SK-N-SH treated with all-trans-retinoic acid at 6 μM for 48 hours (cell line): ENCODE data around the gene DNAH1.

Experiments
- ATAC-seq: fragments of 200-7000 bp; cut with Tn5 transposase; 3 replicates; pipeline ENCODE4 v1.9.1; 2020; ENCODE audit warnings: mild to moderate bottlenecking, moderate library complexity
- ARNTL ChIP-seq: fragments of 450-650 bp; formaldehyde crosslinking; IDR thresholded peaks from 2 replicates; pipeline ENCODE4 v1.5.0; 2020; ENCODE audit warnings: low read depth, mild to moderate bottlenecking, moderate library complexity, borderline replicate concordance
- BACH2 ChIP-seq: fragments of 250-450 bp; sonication (Bioruptor Pico); IDR thresholded peaks from 2 replicates; pipeline ENCODE4 v1.9.0; 2021; ENCODE audit warnings: mild to moderate bottlenecking, borderline replicate concordance
- CSDC2 ChIP-seq: fragments of 250-450 bp; sonication (Bioruptor Pico); IDR thresholded peaks from 2 replicates; pipeline ENCODE4 v1.5.0; 2020; ENCODE audit warnings: mild to moderate bottlenecking, moderate library complexity
- ESRRG ChIP-seq: fragments of 250-450 bp; sonication (Bioruptor Pico); IDR thresholded peaks from 2 replicates; pipeline ENCODE4 v1.6.1; 2021; ENCODE audit warnings: mild to moderate bottlenecking
- ISL1 ChIP-seq: fragments of 250-450 bp; sonication (Bioruptor Pico); IDR thresholded peaks from 2 replicates; pipeline ENCODE4 v2.1.2; 2022; ENCODE audit warnings: mild to moderate bottlenecking, moderate library complexity
- OSR1 ChIP-seq: fragments of 250-450 bp; sonication (Bioruptor Pico); IDR thresholded peaks from 2 replicates; pipeline ENCODE4 v1.8.0; 2022; ENCODE audit warnings: moderate library complexity, mild to moderate bottlenecking, inconsistent platforms
- PATZ1 ChIP-seq: fragments of 250-450 bp; sonication (Bioruptor Pico); IDR thresholded peaks from 2 replicates; pipeline ENCODE4 v1.8.0; 2020; ENCODE audit warnings: mild to moderate bottlenecking, moderate library complexity, borderline replicate concordance
- PPARA ChIP-seq: fragments of 250-450 bp; sonication (Bioruptor Pico); IDR thresholded peaks from 2 replicates; pipeline ENCODE4 v1.5.0; 2020; ENCODE audit warnings: mild to moderate bottlenecking, borderline replicate concordance
- RARB ChIP-seq: fragments of 250-450 bp; sonication (Bioruptor Pico); IDR thresholded peaks from 2 replicates; pipeline ENCODE4 v1.8.0; 2021; ENCODE audit warnings: mild to moderate bottlenecking, moderate library complexity
- SNAI2 ChIP-seq: fragments of 250-450 bp; sonication (Bioruptor Pico); IDR thresholded peaks from 2 replicates; pipeline ENCODE4 v1.5.0; 2020; ENCODE audit warnings: mild to moderate bottlenecking, moderate library complexity
- TCF4 ChIP-seq: fragments of 250-450 bp; sonication (Bioruptor Pico); IDR thresholded peaks from 2 replicates; pipeline ENCODE4 v1.8.0; 2021; ENCODE audit warnings: mild to moderate bottlenecking, moderate library complexity, borderline replicate concordance
- TOX ChIP-seq: fragments of 250-450 bp; sonication (Bioruptor Pico); IDR thresholded peaks from 2 replicates; pipeline ENCODE4 v1.8.0; 2021; ENCODE audit warnings: mild to moderate bottlenecking, moderate library complexity, borderline replicate concordance
- TSHZ2 ChIP-seq: fragments of 250-450 bp; sonication (Bioruptor Pico); IDR thresholded peaks from 2 replicates; pipeline ENCODE4 v1.5.0; 2020; ENCODE audit warnings: mild to moderate bottlenecking, moderate library complexity
- ZC3H10 ChIP-seq: fragments of 250-450 bp; sonication (Bioruptor Pico); IDR thresholded peaks from 2 replicates; pipeline ENCODE4 v1.5.1; 2021; ENCODE audit warnings: mild to moderate bottlenecking, moderate library complexity
- ZFP3 ChIP-seq: fragments of 250-450 bp; sonication (Bioruptor Pico); IDR thresholded peaks from 2 replicates; pipeline ENCODE4 v1.5.0; 2020; ENCODE audit warnings: mild to moderate bottlenecking, moderate library complexity
- ZNF565 ChIP-seq: fragments of 450-650 bp; formaldehyde crosslinking; conservative IDR thresholded peaks from 2 replicates; pipeline ENCODE4 v1.5.0; 2020; ENCODE audit warnings: low read depth, mild to moderate bottlenecking, moderate library complexity
- ZNF8 ChIP-seq: fragments of 450-650 bp; formaldehyde crosslinking; IDR thresholded peaks from 2 replicates; pipeline ENCODE4 v1.5.0; 2020; ENCODE audit warnings: mild to moderate bottlenecking, moderate library complexity
- TF ChIP-seq, protein P1 (sequence below): fragments of 250-450 bp; sonication (Bioruptor Pico); IDR thresholded peaks from 2 replicates; pipeline ENCODE4 v1.8.0; 2021; ENCODE audit warnings: low read depth, mild to moderate bottlenecking, moderate library complexity, borderline replicate concordance
- TF ChIP-seq, protein P2 (sequence below): fragments of 250-450 bp; sonication (Bioruptor Pico); IDR thresholded peaks from 2 replicates; pipeline ENCODE4 v1.5.1; 2020; ENCODE audit warnings: low read depth, mild to moderate bottlenecking, moderate library complexity

Gene DNAH1

GRCh38 chr3:52346623-52347530 lies 30.8 kb downstream of the DNAH1 start:
- TF ChIP-seq ESRRG (CRISPR knock-in tag) (no peak), ZNF565 (CRISPR knock-in tag) (no peak), ARNTL (CRISPR knock-in tag) (no peak), BACH2 (CRISPR knock-in tag) (no peak), CSDC2 (CRISPR knock-in tag) (no peak), ZC3H10 (CRISPR knock-in tag) (no peak), TCF4 (no peak), OSR1 (no peak), RARB (CRISPR knock-in tag) (no peak), ZFP3 (CRISPR knock-in tag) (no peak), ZNF8 (CRISPR knock-in tag) (no peak), ISL1 (CRISPR knock-in tag) (no peak), TSHZ2 (CRISPR knock-in tag) (no peak), SNAI2 (CRISPR knock-in tag) (no peak)
- TF ChIP-seq, protein P1, sequence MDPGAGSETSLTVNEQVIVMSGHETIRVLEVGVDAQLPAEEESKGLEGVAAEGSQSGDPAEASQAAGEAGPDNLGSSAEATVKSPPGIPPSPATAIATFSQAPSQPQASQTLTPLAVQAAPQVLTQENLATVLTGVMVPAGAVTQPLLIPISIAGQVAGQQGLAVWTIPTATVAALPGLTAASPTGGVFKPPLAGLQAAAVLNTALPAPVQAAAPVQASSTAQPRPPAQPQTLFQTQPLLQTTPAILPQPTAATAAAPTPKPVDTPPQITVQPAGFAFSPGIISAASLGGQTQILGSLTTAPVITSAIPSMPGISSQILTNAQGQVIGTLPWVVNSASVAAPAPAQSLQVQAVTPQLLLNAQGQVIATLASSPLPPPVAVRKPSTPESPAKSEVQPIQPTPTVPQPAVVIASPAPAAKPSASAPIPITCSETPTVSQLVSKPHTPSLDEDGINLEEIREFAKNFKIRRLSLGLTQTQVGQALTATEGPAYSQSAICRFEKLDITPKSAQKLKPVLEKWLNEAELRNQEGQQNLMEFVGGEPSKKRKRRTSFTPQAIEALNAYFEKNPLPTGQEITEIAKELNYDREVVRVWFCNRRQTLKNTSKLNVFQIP: no peak
- TF ChIP-seq, protein P2, sequence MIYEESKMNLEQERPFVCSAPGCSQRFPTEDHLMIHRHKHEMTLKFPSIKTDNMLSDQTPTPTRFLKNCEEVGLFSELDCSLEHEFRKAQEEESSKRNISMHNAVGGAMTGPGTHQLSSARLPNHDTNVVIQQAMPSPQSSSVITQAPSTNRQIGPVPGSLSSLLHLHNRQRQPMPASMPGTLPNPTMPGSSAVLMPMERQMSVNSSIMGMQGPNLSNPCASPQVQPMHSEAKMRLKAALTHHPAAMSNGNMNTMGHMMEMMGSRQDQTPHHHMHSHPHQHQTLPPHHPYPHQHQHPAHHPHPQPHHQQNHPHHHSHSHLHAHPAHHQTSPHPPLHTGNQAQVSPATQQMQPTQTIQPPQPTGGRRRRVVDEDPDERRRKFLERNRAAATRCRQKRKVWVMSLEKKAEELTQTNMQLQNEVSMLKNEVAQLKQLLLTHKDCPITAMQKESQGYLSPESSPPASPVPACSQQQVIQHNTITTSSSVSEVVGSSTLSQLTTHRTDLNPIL (CRISPR knock-in tag): no peak
- peak; percentile 37 for ATAC-seq

DNA sequence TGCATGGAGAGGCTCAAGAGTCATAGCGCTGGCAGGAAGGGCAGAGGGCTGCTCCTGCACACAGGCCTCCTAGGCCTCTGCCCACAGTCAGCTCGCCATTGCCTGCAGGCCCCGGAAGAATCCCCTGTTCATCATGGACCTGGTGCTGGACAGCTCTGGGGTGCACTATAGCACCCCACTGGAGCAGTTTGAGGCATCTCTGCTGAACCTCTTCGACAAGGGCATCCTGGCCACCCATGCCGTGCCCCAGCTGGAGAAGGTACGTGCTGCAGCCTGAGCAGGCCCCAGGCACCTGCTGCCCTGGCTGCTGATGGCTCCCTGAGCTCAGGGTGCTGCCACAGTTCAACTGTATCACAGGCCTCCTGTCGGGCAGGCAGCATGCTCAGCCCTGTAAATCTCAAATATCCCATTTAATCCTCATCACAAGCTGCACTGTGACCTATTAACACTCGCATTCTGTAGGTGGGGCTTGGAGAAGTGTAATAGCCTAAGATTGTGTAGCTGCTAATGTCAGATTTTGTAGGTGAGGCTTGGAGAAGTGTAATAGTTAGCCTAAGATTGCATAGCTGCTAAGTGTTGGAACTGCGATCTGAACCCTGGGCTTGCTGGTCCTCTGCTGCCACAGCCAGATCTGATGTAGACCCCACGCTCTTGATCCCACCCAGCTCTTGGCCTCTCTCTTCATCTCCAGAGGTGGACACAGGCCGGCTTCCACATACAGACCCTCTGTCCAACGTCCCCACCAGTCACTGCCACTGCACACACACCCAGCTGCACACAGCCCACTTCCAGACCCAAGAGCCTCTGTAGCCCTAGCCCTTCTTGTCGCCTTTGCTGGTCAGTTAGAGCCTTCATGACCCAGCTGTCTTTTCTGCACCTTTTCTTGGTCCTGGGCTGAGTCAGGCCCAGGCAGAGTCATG lies 31.9 kb downstream of the DNAH1 start:
- no peak for ATAC-seq
- TF ChIP-seq ZFP3 (CRISPR knock-in tag) (no peak), ESRRG (CRISPR knock-in tag) (no peak), PPARA (no peak), ZC3H10 (CRISPR knock-in tag) (no peak)

- ATAC-seq: no peak
- no peak for TF ChIP-seq OSR1
- TF ChIP-seq CSDC2 (CRISPR knock-in tag): no peak
- TF ChIP-seq BACH2 (CRISPR knock-in tag): no peak
- TF ChIP-seq ARNTL (CRISPR knock-in tag): no peak
- TF ChIP-seq TCF4: no peak
- TF ChIP-seq, protein P1: no peak
- no peak for TF ChIP-seq ISL1 (CRISPR knock-in tag)
- no peak for TF ChIP-seq TOX (CRISPR knock-in tag)
- TF ChIP-seq PATZ1 (CRISPR knock-in tag): no peak
- TF ChIP-seq ZC3H10 (CRISPR knock-in tag): no peak
- TF ChIP-seq, protein P2 (CRISPR knock-in tag): no peak
- TF ChIP-seq ZNF565 (CRISPR knock-in tag): no peak
- no peak for TF ChIP-seq PPARA
- no peak for TF ChIP-seq TSHZ2 (CRISPR knock-in tag)
- TF ChIP-seq RARB (CRISPR knock-in tag): no peak
- no peak for TF ChIP-seq ZFP3 (CRISPR knock-in tag)
These were observed 33.0 kb downstream of the DNAH1 start for GRCh38 chr3:52349131-52349530.
